Fibroblast of villous mesenchyme (primary cell): ENCODE results near the gene ORC2. TPM values are rescaled to one million over a fixed set of nuclear protein-coding genes. Genes with fewer than 3 reads are reported as not detected.
A peak's percentile ranks its signal among the peaks of the same experiment; 100 is the strongest.

ENCODE experiments used
- DNase-seq: peaks from one replicate; pipeline ENCODE4 v3.0.0-alpha.2; 2010; ENCODE audit warnings: low read depth
- H3K4me3 ChIP-seq: 2 replicates; pipeline ENCODE4 v1.5.1; 2011; ENCODE audit warnings: low read depth, mild to moderate bottlenecking, low read length
- CTCF ChIP-seq: IDR thresholded peaks from 2 replicates; pipeline ENCODE4 v1.5.1; 2012; ENCODE audit warnings: low read depth, mild to moderate bottlenecking, low read length; ENCODE audit not compliant: insufficient read depth
- total RNA-seq: library from RNA; depleted of rRNA; stranded (reverse); fragments of >200 nt; gene quantifications from 2 replicates; pipeline ENCODE4 v1.2.3, GENCODE V29; 2012

The ORC2 gene
- total RNA-seq, 1 donor: 22.5 TPM

- no peak for TF ChIP-seq CTCF
- H3K4me3 ChIP-seq: no peak overlapping the region
- peak; percentile 91 for DNase-seq
Measured at GRCh38 chr2:200944467-200945394, 18.7 kb downstream of the ORC2 start.

- no peak overlapping the region for H3K4me3 ChIP-seq
- DNase-seq: no peak
- no peak for TF ChIP-seq CTCF
Measured at GRCh38 chr2:200943527-200944105, 19.8 kb downstream of the ORC2 start.

- no peak for DNase-seq
- TF ChIP-seq CTCF: no peak
- H3K4me3 ChIP-seq: no peak overlapping the region
Measured at GRCh38 chr2:200939832-200940231, 23.6 kb downstream of the ORC2 start.

- no peak for TF ChIP-seq CTCF
- DNase-seq: no peak
- no peak overlapping the region for H3K4me3 ChIP-seq
Measured at GRCh38 chr2:200930947-200931626, 32.4 kb downstream of the ORC2 start.

- TF ChIP-seq CTCF: no peak
- no peak overlapping the region for H3K4me3 ChIP-seq
- DNase-seq: peak; percentile 7
Measured at GRCh38 chr2:200929334-200930249, 33.9 kb downstream of the ORC2 start.

- TF ChIP-seq CTCF: no peak
- H3K4me3 ChIP-seq: no peak overlapping the region
- no peak for DNase-seq
Measured at GRCh38 chr2:200922439-200922838, 41.0 kb downstream of the ORC2 start.
